MM.1S (cell line): ENCODE results near the gene PGBD5.

ENCODE experiments used
- DNase-seq: peaks from one replicate; pipeline ENCODE4 v3.0.0-alpha.2; 2015
- H2AFZ ChIP-seq: fragments of 300-600 bp; sonication (generic); 2 replicates; pipeline ENCODE4 v1.6.0; 2016; ENCODE audit warnings: antibody characterized with exemption, low read length
- H3F3A ChIP-seq: fragments of 300-600 bp; sonication (generic); 2 replicates; pipeline ENCODE4 v1.6.1; 2016; ENCODE audit warnings: mild to moderate bottlenecking, antibody characterized with exemption, low read length, moderate library complexity, mixed read lengths; ENCODE audit not compliant: insufficient read depth
- H3K27ac ChIP-seq: fragments of 300-600 bp; sonication (generic); 2 replicates; pipeline ENCODE4 v1.5.1; 2016; ENCODE audit warnings: mild to moderate bottlenecking, low read length
- H3K27me3 ChIP-seq: fragments of 300-600 bp; sonication (generic); replicated peaks from 2 replicates; pipeline ENCODE4 v1.6.0; 2016; ENCODE audit warnings: low read length; ENCODE audit not compliant: insufficient read depth
- H3K36me3 ChIP-seq: fragments of 300-600 bp; sonication (generic); replicated peaks from 2 replicates; pipeline ENCODE4 v1.6.1; 2016; ENCODE audit warnings: mild to moderate bottlenecking, low read length, mixed read lengths; ENCODE audit not compliant: insufficient read depth
- H3K4me1 ChIP-seq: fragments of 300-600 bp; sonication (generic); 2 replicates; pipeline ENCODE4 v1.6.1; 2016; ENCODE audit warnings: low read length, mixed read lengths
- H3K4me2 ChIP-seq: fragments of 300-600 bp; sonication (generic); 2 replicates; pipeline ENCODE4 v1.6.0; 2016; ENCODE audit warnings: low read depth, low read length
- H3K4me3 ChIP-seq: fragments of 300-600 bp; sonication (generic); 2 replicates; pipeline ENCODE4 v1.5.1; 2016; ENCODE audit warnings: low read length, mixed read lengths
- H3K79me2 ChIP-seq: fragments of 300-600 bp; sonication (generic); 2 replicates; pipeline ENCODE4 v1.6.1; 2016; ENCODE audit warnings: mixed run types, low read length, mixed read lengths
- H3K9ac ChIP-seq: fragments of 300-600 bp; sonication (generic); 2 replicates; pipeline ENCODE4 v1.6.1; 2016; ENCODE audit warnings: low read length, mixed read lengths
- H3K9me2 ChIP-seq: fragments of 300-600 bp; sonication (generic); replicated peaks from 2 replicates; pipeline ENCODE4 v1.6.1; 2016; ENCODE audit warnings: mild to moderate bottlenecking, low read length, mixed read lengths; ENCODE audit not compliant: insufficient read depth
- H3K9me3 ChIP-seq: fragments of 300-600 bp; sonication (generic); replicated peaks from 2 replicates; pipeline ENCODE4 v1.6.1; 2016; ENCODE audit warnings: mild to moderate bottlenecking, low read length, mixed read lengths; ENCODE audit not compliant: insufficient read depth
- H4K20me1 ChIP-seq: fragments of 300-600 bp; sonication (generic); 2 replicates; pipeline ENCODE4 v1.6.1; 2016; ENCODE audit warnings: mild to moderate bottlenecking, low read length, moderate library complexity, mixed read lengths; ENCODE audit not compliant: insufficient read depth
- EZH2 ChIP-seq: fragments of 300-600 bp; sonication (generic); optimal IDR thresholded peaks from 2 replicates; pipeline ENCODE3; 2017; ENCODE audit warnings: low read depth, mild to moderate bottlenecking, antibody characterized with exemption, low read length, mixed read lengths
- EZH2phosphoT487 ChIP-seq: fragments of 300-600 bp; sonication (generic); IDR thresholded peaks from 2 replicates; pipeline ENCODE4 v1.6.1; 2018; ENCODE audit warnings: antibody characterized with exemption, low read length
- TF ChIP-seq, protein P1 (sequence below): fragments of 300-600 bp; sonication (generic); IDR thresholded peaks from 2 replicates; pipeline ENCODE4 v1.5.1; 2016; ENCODE audit warnings: antibody characterized with exemption, low read length, mixed read lengths

Gene PGBD5

DNA sequence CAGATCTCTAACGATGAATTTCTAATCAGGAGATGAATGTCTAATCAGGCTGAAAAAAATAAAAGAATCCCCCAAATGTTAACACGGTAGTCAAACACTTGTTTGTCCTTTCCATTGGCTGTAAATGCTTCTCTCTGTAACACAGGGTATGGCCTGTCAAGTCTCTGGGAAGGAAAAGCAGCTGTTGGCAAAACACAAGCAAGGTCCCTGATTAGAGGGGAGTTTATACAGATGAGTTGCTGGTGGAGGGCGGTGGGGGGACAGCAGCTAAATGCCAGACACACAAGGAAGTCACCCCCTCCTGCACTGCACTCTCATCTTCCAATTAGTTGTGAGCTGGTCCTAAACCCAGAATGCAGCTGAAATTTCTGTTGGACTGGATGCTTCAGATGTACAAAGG is 51.0 kb downstream of the PGBD5 start:
- Histone ChIP-seq H3K4me2 (no peak overlapping the region), H3K4me1 (no peaks in the 10 kb centered on the region), H3K9me2 (no peaks in the 10 kb centered on the region), H3K4me3 (no peak overlapping the region), H2AFZ (no peak overlapping the region), H3K27me3 (no peaks in the 10 kb centered on the region), H3K9ac (no peak overlapping the region), H3K79me2 (no peaks in the 10 kb centered on the region), H3K27ac (no peak overlapping the region), H3K9me3 (no peaks in the 10 kb centered on the region), H3K36me3 (no peaks in the 10 kb centered on the region), H3F3A (no peaks in the 10 kb centered on the region), H4K20me1 (no peaks in the 10 kb centered on the region)
- DNase-seq = no peak
- TF ChIP-seq, protein P1, sequence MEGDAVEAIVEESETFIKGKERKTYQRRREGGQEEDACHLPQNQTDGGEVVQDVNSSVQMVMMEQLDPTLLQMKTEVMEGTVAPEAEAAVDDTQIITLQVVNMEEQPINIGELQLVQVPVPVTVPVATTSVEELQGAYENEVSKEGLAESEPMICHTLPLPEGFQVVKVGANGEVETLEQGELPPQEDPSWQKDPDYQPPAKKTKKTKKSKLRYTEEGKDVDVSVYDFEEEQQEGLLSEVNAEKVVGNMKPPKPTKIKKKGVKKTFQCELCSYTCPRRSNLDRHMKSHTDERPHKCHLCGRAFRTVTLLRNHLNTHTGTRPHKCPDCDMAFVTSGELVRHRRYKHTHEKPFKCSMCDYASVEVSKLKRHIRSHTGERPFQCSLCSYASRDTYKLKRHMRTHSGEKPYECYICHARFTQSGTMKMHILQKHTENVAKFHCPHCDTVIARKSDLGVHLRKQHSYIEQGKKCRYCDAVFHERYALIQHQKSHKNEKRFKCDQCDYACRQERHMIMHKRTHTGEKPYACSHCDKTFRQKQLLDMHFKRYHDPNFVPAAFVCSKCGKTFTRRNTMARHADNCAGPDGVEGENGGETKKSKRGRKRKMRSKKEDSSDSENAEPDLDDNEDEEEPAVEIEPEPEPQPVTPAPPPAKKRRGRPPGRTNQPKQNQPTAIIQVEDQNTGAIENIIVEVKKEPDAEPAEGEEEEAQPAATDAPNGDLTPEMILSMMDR = no peak
- TF ChIP-seq EZH2 (no peak), EZH2phosphoT487 (no peak)

- Histone ChIP-seq H3K27me3 (no peaks in the 10 kb centered on the region), H3K27ac (no peak overlapping the region), H3F3A (no peaks in the 10 kb centered on the region), H3K79me2 (no peaks in the 10 kb centered on the region), H3K9me3 (no peaks in the 10 kb centered on the region), H3K4me3 (peak overlapping the region; percentile 8; the same call in 1 of the 2 replicates), H3K9me2 (no peaks in the 10 kb centered on the region), H3K4me2 (peak overlapping the region; percentile 12; the same call in 1 of the 2 replicates), H4K20me1 (no peaks in the 10 kb centered on the region), H3K4me1 (no peaks in the 10 kb centered on the region), H2AFZ (peak overlapping the region; percentile 8; the same call in 1 of the 2 replicates), H3K36me3 (no peaks in the 10 kb centered on the region), H3K9ac (no peak overlapping the region)
- peak; percentile 25 for DNase-seq
- TF ChIP-seq, protein P1 = no peak
- no peak for TF ChIP-seq EZH2phosphoT487
- no peak for TF ChIP-seq EZH2
Observed at GRCh38 chr1:230371923-230372703, 54.0 kb downstream of the PGBD5 start.

GRCh38 chr1:230370109-230370508 is 56.0 kb downstream of the PGBD5 start:
- H3K9ac ChIP-seq = no peak overlapping the region
- no peak overlapping the region for H3K4me3 ChIP-seq
- TF ChIP-seq EZH2 (no peak), EZH2phosphoT487 (no peak)
- TF ChIP-seq, protein P1 = no peak
- no peak overlapping the region for H3K27ac ChIP-seq
- no peaks in the 10 kb centered on the region for H3K9me3 ChIP-seq
- H3K4me2 ChIP-seq = no peak overlapping the region
- H3K79me2 ChIP-seq = no peaks in the 10 kb centered on the region
- H3K9me2 ChIP-seq = no peaks in the 10 kb centered on the region
- no peaks in the 10 kb centered on the region for H4K20me1 ChIP-seq
- H3F3A ChIP-seq = no peaks in the 10 kb centered on the region
- H2AFZ ChIP-seq = no peak overlapping the region
- no peak for DNase-seq
- no peaks in the 10 kb centered on the region for H3K36me3 ChIP-seq
- no peaks in the 10 kb centered on the region for H3K4me1 ChIP-seq
- no peaks in the 10 kb centered on the region for H3K27me3 ChIP-seq
